B cell (primary cell): ENCODE data around the gene MVB12B.

Source experiments
- CTCF ChIP-seq: fragments of 200-600 bp; IDR thresholded peaks from one replicate; pipeline ENCODE4 v1.8.0; 2022; ENCODE audit warnings: antibody characterized with exemption, mild to moderate bottlenecking
- EZH2 ChIP-seq: IDR thresholded peaks from 2 replicates; pipeline ENCODE4 v1.6.1; 2012; ENCODE audit warnings: borderline replicate concordance, low read depth, mild to moderate bottlenecking, moderate library complexity, low read length; ENCODE audit not compliant: insufficient read depth, poor library complexity, severe bottlenecking

DNA sequence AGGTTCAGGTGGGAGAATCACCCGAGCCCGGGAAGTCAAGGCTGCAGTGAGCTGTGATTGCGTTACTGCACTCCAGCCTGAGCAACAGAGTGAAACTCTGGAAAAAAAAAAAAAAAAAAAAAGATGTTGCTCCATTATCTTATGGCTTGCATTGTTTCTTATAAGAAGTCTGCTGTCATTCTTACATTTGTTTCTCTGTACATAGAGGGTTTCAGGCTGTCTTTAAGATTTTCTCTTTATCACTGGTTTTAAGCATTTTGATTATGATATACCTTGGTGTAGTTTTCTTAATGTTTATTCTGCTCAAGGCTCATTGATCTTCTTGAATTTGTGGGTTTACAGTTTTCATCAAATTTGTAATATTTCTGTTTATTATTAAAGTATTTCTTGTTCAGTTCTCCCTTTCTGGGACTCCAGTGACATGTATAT, 35.2 kb downstream of the MVB12B start:
- TF ChIP-seq CTCF (no peak), EZH2 (no peak)
